SK-N-SH (cell line): Measurements from ENCODE around the gene GLIS2. TPM values are rescaled to one million over a fixed set of nuclear protein-coding genes. Genes with fewer than 3 reads are reported as not detected.
A peak's percentile ranks its signal among the peaks of the same experiment; 100 is the strongest.

Experiments
- CTCF ChIA-PET: fragments of 300-600, 350-600 bp; formaldehyde crosslinking; extraction: SDS; loops from one replicate; lab custom pipeline; 2021; lab: Yijun Ruan, JAX
- POLR2A ChIA-PET: fragments of 350-600 bp; sonication (Branson Sonifier 250); formaldehyde crosslinking; extraction: SDS; loops from one replicate; lab custom pipeline; 2020; ENCODE audit warnings: antibody characterized with exemption, inconsistent platforms; lab: Yijun Ruan, JAX
- DNase-seq: peaks from one replicate; pipeline ENCODE4 v3.0.0; 2012
- H2AFZ ChIP-seq: fragments of 200-600 bp; sonication (generic); 2 replicates; pipeline ENCODE4 v1.8.1; 2016; ENCODE audit warnings: antibody characterized with exemption, mild to moderate bottlenecking, low read depth
- H3F3A ChIP-seq: fragments of 200-600 bp; sonication (generic); replicated peaks from 2 replicates; pipeline ENCODE3; 2016; ENCODE audit warnings: antibody characterized with exemption, mild to moderate bottlenecking; ENCODE audit not compliant: insufficient read depth
- H3K27ac ChIP-seq, 2 experiments: fragments of 200-500 bp in 1 of 2; fragments of 200-600 bp in 1 of 2; sonication (Bioruptor generic) in 1 of 2; sonication (generic), shearing (Covaris generic) in 1 of 2; 2 replicates each; pipeline versions ENCODE4 v1.5.1 to v1.6.1; 2014 to 2016; ENCODE audit warnings: low read depth in 2 of 2, inconsistent platforms in 1 of 2, low read length in 1 of 2, mild to moderate bottlenecking in 1 of 2, mixed read lengths in 1 of 2
- H3K27me3 ChIP-seq: fragments of 200-600 bp; sonication (generic), shearing (Covaris generic); 2 replicates; pipeline ENCODE4 v1.6.1; 2016; ENCODE audit warnings: mixed run types; ENCODE audit not compliant: insufficient read depth
- H3K36me3 ChIP-seq, 2 experiments: fragments of 200-500 bp in 1 of 2; fragments of 200-600 bp in 1 of 2; sonication (Bioruptor generic) in 1 of 2; sonication (generic) in 1 of 2; replicated peaks in 1 of 2; 2 replicates each; pipeline versions ENCODE3 to v1.5.1; 2014 to 2016; ENCODE audit warnings: low read length in 1 of 2, mild to moderate bottlenecking in 1 of 2; ENCODE audit not compliant: insufficient read depth in 2 of 2, control insufficient read depth in 1 of 2
- H3K4me1 ChIP-seq, 2 experiments: fragments of 200-500 bp in 1 of 2; fragments of 200-600 bp in 1 of 2; sonication (Bioruptor generic) in 1 of 2; sonication (generic), shearing (Covaris generic) in 1 of 2; 2 replicates each; pipeline versions ENCODE4 v1.5.1 to v1.6.1; 2014 to 2016; ENCODE audit warnings: low read depth in 1 of 2, low read length in 1 of 2, mixed run types in 1 of 2; ENCODE audit not compliant: insufficient read depth in 2 of 2, control insufficient read depth in 1 of 2
- H3K4me2 ChIP-seq: fragments of 200-600 bp; sonication (generic), shearing (Covaris generic); 2 replicates; pipeline ENCODE4 v1.6.1; 2017; ENCODE audit warnings: mixed run types
- H3K4me3 ChIP-seq, 2 experiments: fragments of 200-500 bp in 1 of 2; fragments of 200-600 bp in 1 of 2; sonication (Bioruptor generic) in 1 of 2; sonication (generic), shearing (Covaris generic) in 1 of 2; 2 replicates each; pipeline versions ENCODE4 v1.5.1 to v1.8.1; 2014 to 2016; ENCODE audit warnings: low read depth in 2 of 2, inconsistent platforms in 1 of 2, low read length in 1 of 2, mild to moderate bottlenecking in 1 of 2, mixed read lengths in 1 of 2, moderate library complexity in 1 of 2
- H3K79me2 ChIP-seq: fragments of 200-600 bp; sonication (generic); 2 replicates; pipeline ENCODE4 v1.8.1; 2017; ENCODE audit warnings: mild to moderate bottlenecking; ENCODE audit not compliant: insufficient read depth
- H3K9ac ChIP-seq: fragments of 200-600 bp; sonication (generic); 2 replicates; pipeline ENCODE4 v1.6.1; 2017; ENCODE audit warnings: mixed run types
- H3K9me2 ChIP-seq: fragments of 200-600 bp; sonication (generic); 2 replicates; pipeline ENCODE4 v1.6.1; 2017; ENCODE audit warnings: mixed run types
- H3K9me3 ChIP-seq: fragments of 200-600 bp; sonication (generic); 2 replicates; pipeline ENCODE4 v1.6.1; 2017; ENCODE audit warnings: mixed run types, mild to moderate bottlenecking, moderate library complexity
- H4K20me1 ChIP-seq: fragments of 200-600 bp; sonication (generic); 2 replicates; pipeline ENCODE4 v1.6.1; 2017; ENCODE audit warnings: mild to moderate bottlenecking, mixed run types; ENCODE audit not compliant: insufficient read depth
- CHD2 ChIP-seq: fragments of 150-350 bp; IDR thresholded peaks from 2 replicates; pipeline ENCODE4 v1.6.1; 2018; ENCODE audit warnings: low read length; ENCODE audit not compliant: partially characterized antibody
- ELF1 ChIP-seq: IDR thresholded peaks from 2 replicates; pipeline ENCODE4 v1.4.0; 2012
- IRF3 ChIP-seq: fragments of 150-350 bp; IDR thresholded peaks from 2 replicates; pipeline ENCODE4 v1.6.1; 2016; ENCODE audit warnings: mild to moderate bottlenecking, low read depth, low read length
- MAX ChIP-seq: IDR thresholded peaks from 2 replicates; pipeline ENCODE4 v1.4.0; 2012; ENCODE audit warnings: low read depth
- NFIC ChIP-seq: IDR thresholded peaks from 2 replicates; pipeline ENCODE4 v1.4.0; 2012; ENCODE audit warnings: borderline replicate concordance
- PBX3 ChIP-seq: IDR thresholded peaks from 2 replicates; pipeline ENCODE4; 2012
- POLR2AphosphoS5 ChIP-seq: IDR thresholded peaks from 2 replicates; pipeline ENCODE4 v1.6.1; 2012; ENCODE audit warnings: low read depth, low read length
- REST ChIP-seq: IDR thresholded peaks from 2 replicates; pipeline ENCODE4 v1.6.1; 2012; ENCODE audit warnings: mild to moderate bottlenecking, low read depth, low read length, moderate library complexity
- RFX5 ChIP-seq: IDR thresholded peaks from 2 replicates; pipeline ENCODE4 v1.6.1; 2012; ENCODE audit warnings: mild to moderate bottlenecking, improper control_type of control experiment, low read length
- RXRA ChIP-seq: IDR thresholded peaks from 2 replicates; pipeline ENCODE4 v1.4.0; 2012; ENCODE audit warnings: low read depth, mild to moderate bottlenecking, borderline replicate concordance
- SIN3A ChIP-seq: IDR thresholded peaks from 2 replicates; pipeline ENCODE4 v1.6.1; 2012; ENCODE audit warnings: low read depth, mild to moderate bottlenecking, low read length, moderate library complexity, borderline replicate concordance
- SMC3 ChIP-seq: IDR thresholded peaks from 2 replicates; pipeline ENCODE4 v1.6.1; 2012; ENCODE audit warnings: low read depth, low read length, improper control_type of control experiment
- TAF1 ChIP-seq: IDR thresholded peaks from 2 replicates; pipeline ENCODE4 v1.6.1; 2012; ENCODE audit warnings: low read depth, mild to moderate bottlenecking, low read length, moderate library complexity, borderline replicate concordance
- USF2 ChIP-seq: fragments of 150-350 bp; IDR thresholded peaks from 2 replicates; pipeline ENCODE4 v1.6.1; 2017; ENCODE audit warnings: antibody characterized with exemption, low read length, low read depth, borderline replicate concordance
- YY1 ChIP-seq: IDR thresholded peaks from 2 replicates; pipeline ENCODE4 v1.4.0; 2012; ENCODE audit warnings: low read depth, mild to moderate bottlenecking
- WGBS: methylation state at CpG from one replicate; pipeline ENCODE4 v1.1.6; 2017; ENCODE audit warnings: low lambda C conversion rate; 5-methylcytosine and 5-hydroxymethylcytosine counted together
- polyA plus RNA-seq, 3 experiments: library from polyadenylated mRNA; depleted of rRNA; stranded (reverse); fragments of >200 nt; gene quantifications; 2 replicates each; pipeline ENCODE4 v1.2.3, GENCODE V29; 2012

Gene GLIS2
- polyA plus RNA-seq, 1 of the 3 experiments (the other 2 are of a cell fraction) = 6.5 TPM

GRCh38 chr16:4382795-4383357, 67.0 kb downstream of the GLIS2 start:
- Histone ChIP-seq H3K4me3 (no peak overlapping the region), H3K4me1 (peaks cover 33 to 74% of the 10 kb centered on the region in 2 experiments; a peak in 3 of 4 replicates), H3K27ac (peak overlapping the region in 1 of 2 experiments; percentile 93; a peak in 2 of 4 replicates), H3K27me3 (no peaks in the 10 kb centered on the region), H3K9ac (no peak overlapping the region), H2AFZ (no peak overlapping the region), H3K9me2 (no peaks in the 10 kb centered on the region), H4K20me1 (peaks cover 33% of the 10 kb centered on the region), H3F3A (peaks cover 25% of the 10 kb centered on the region), H3K79me2 (peaks cover 13% of the 10 kb centered on the region; the same call in 1 of the 2 replicates), H3K36me3 (peaks cover 0 to 33% of the 10 kb centered on the region in 2 experiments), H3K4me2 (no peak overlapping the region), H3K9me3 (no peaks in the 10 kb centered on the region)
- WGBS = 95% methylated on average over 15 of the region's 21 CpGs
- TF ChIP-seq TAF1 (no peak), CHD2 (no peak), SIN3A (no peak), IRF3 (no peak), NFIC (no peak), ELF1 (no peak), SMC3 (no peak)
- ChIA-PET CTCF (interaction anchor here (0.6 to 32.1 kb wide), 3 partner anchors 10 to 32 kb away, joined by 3 to 558 read pairs (median 8); partner anchors contain the start of gene PAM16), POLR2A (interaction anchor here (2.1 kb wide), 1 partner anchor 10 kb away, joined by 7 read pairs; no protein-coding TSS in a partner anchor)
- no peak for DNase-seq

GRCh38 chr16:4383591-4384444, 68.0 kb downstream of the GLIS2 start:
- Histone ChIP-seq H3K27me3 (no peaks in the 10 kb centered on the region), H3K4me2 (peak overlapping the region; percentile 28; the same call in 1 of the 2 replicates), H3K9me2 (no peaks in the 10 kb centered on the region), H3K4me1 (peaks cover 30 to 74% of the 10 kb centered on the region in 2 experiments; a peak in 3 of 4 replicates), H2AFZ (no peak overlapping the region), H3F3A (peaks cover 23% of the 10 kb centered on the region), H4K20me1 (peaks cover 24% of the 10 kb centered on the region), H3K4me3 (no peak overlapping the region), H3K9ac (no peak overlapping the region), H3K79me2 (peaks cover 3% of the 10 kb centered on the region; the same call in 1 of the 2 replicates), H3K9me3 (no peaks in the 10 kb centered on the region), H3K27ac (peak overlapping the region in 1 of 2 experiments; percentile 93; a peak in 3 of 4 replicates), H3K36me3 (peaks cover 0 to 33% of the 10 kb centered on the region in 2 experiments)
- CTCF ChIA-PET = interaction anchor here (0.6 to 32.1 kb wide), 3 partner anchors 9 to 33 kb away, joined by 3 to 558 read pairs (median 4); partner anchors contain the start of gene PAM16
- peak; percentile 52 for DNase-seq
- 89% methylated on average over 5 of the region's 12 CpGs for WGBS
- POLR2A ChIA-PET = interaction anchor here (2.1 kb wide), 1 partner anchor 9 kb away, joined by 7 read pairs; no protein-coding TSS in a partner anchor
- TF ChIP-seq MAX (no peak), RXRA (no peak), REST (no peak), ELF1 (no peak), USF2 (no peak), YY1 (no peak), PBX3 (no peak), POLR2AphosphoS5 (no peak), IRF3 (no peak), RFX5 (no peak)
